ENCODE measurements around the gene DEGS2. TPM values are rescaled to one million over a fixed set of nuclear protein-coding genes. Genes with fewer than 3 reads are reported as not detected.

The DEGS2 gene
- total RNA-seq, 1 donor from 2014 or later: 0.34 TPM

- H3K27me3 Mint-ChIP-seq (ENCODE audit: unreplicated experiment): peaks cover 13% of the 10 kb centered on the region
- H3K36me3 Mint-ChIP-seq (ENCODE audit: unreplicated experiment): no peaks in the 10 kb centered on the region
- H3K9me3 Mint-ChIP-seq (ENCODE audit: unreplicated experiment): peaks cover 7% of the 10 kb centered on the region
- H3K27ac Mint-ChIP-seq (ENCODE audit: unreplicated experiment): peak overlapping the region; percentile 33
- no peak overlapping the region for H3K4me3 Mint-ChIP-seq (ENCODE audit: unreplicated experiment)
- no peaks in the 10 kb centered on the region for H3K4me1 Mint-ChIP-seq (ENCODE audit: low read depth, unreplicated experiment)
- TF ChIP-seq, protein P1, sequence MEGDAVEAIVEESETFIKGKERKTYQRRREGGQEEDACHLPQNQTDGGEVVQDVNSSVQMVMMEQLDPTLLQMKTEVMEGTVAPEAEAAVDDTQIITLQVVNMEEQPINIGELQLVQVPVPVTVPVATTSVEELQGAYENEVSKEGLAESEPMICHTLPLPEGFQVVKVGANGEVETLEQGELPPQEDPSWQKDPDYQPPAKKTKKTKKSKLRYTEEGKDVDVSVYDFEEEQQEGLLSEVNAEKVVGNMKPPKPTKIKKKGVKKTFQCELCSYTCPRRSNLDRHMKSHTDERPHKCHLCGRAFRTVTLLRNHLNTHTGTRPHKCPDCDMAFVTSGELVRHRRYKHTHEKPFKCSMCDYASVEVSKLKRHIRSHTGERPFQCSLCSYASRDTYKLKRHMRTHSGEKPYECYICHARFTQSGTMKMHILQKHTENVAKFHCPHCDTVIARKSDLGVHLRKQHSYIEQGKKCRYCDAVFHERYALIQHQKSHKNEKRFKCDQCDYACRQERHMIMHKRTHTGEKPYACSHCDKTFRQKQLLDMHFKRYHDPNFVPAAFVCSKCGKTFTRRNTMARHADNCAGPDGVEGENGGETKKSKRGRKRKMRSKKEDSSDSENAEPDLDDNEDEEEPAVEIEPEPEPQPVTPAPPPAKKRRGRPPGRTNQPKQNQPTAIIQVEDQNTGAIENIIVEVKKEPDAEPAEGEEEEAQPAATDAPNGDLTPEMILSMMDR (IDR thresholded peaks at IDR 0.05; ENCODE audit: partially characterized antibody, unreplicated experiment): no peak
- no peak for DNase-seq
These were observed 12.2 kb downstream of the DEGS2 start for GRCh38 chr14:100147181-100147631.

- H3K4me3 Mint-ChIP-seq (ENCODE audit: unreplicated experiment): no peak overlapping the region
These were observed 12.8 kb downstream of the DEGS2 start for GRCh38 chr14:100146531-100147091.

DNA sequence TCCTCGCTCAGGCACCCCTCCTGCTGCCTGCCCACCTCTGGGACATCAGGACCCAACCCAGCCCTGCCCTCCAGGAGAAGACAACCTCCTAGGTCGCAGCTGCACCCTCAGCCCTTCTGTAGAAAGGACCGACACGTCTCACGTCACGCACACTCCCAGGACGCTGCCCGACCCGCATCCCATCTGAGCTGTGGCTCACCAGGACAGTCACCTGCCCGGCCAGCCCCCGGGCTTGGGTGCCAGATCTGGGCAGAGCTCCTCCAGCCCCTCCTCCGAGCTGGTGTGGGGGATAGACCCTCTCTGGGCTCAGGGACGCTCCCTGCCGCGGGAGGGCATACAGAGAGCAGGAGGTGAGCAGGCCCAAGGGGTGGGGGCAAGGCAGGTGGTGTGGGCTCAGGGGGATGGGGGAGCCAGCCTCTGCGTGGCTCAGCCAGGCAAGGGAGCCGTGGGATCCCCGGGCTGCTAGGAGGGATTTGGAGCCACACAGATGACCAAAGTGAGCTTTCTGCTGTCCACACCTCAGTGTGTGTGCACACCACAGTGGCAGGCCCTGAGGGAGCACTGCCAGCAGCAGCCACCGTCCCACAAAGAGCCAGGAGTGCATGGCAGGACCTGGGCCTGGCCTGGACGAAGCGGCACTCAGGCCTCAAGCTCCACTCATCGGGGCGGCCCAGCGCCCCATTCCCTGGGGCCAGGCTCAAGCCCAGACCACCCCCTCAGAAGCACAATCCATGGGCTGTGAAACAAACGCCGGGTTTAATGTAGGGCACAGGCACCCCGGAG, 13.6 kb downstream of the DEGS2 start:
- Mint-ChIP-seq H3K36me3 (ENCODE audit: unreplicated experiment) (no peaks in the 10 kb centered on the region), H3K4me3 (ENCODE audit: unreplicated experiment) (no peak overlapping the region), H3K9me3 (ENCODE audit: unreplicated experiment) (peaks cover 5% of the 10 kb centered on the region), H3K4me1 (ENCODE audit: low read depth, unreplicated experiment) (no peaks in the 10 kb centered on the region), H3K27ac (ENCODE audit: unreplicated experiment) (no peak overlapping the region), H3K27me3 (ENCODE audit: unreplicated experiment) (peaks cover 8% of the 10 kb centered on the region)
- DNase-seq: no peak
- TF ChIP-seq, protein P1 (IDR thresholded peaks at IDR 0.05; ENCODE audit: partially characterized antibody, unreplicated experiment): no peak

More at GRCh38 chr14:100146531-100147091, 12.8 kb downstream of the DEGS2 start:
- no peak overlapping the region for H3K27ac Mint-ChIP-seq (ENCODE audit: unreplicated experiment)
- no peaks in the 10 kb centered on the region for H3K4me1 Mint-ChIP-seq (ENCODE audit: low read depth, unreplicated experiment)
- TF ChIP-seq, protein P1 (IDR thresholded peaks at IDR 0.05; ENCODE audit: partially characterized antibody, unreplicated experiment): no peak
- peaks cover 7% of the 10 kb centered on the region for H3K9me3 Mint-ChIP-seq (ENCODE audit: unreplicated experiment)
- DNase-seq: no peak
- H3K27me3 Mint-ChIP-seq (ENCODE audit: unreplicated experiment): peaks cover 10% of the 10 kb centered on the region
- no peaks in the 10 kb centered on the region for H3K36me3 Mint-ChIP-seq (ENCODE audit: unreplicated experiment)

- Mint-ChIP-seq H3K27me3 (ENCODE audit: unreplicated experiment) (peaks cover 8% of the 10 kb centered on the region), H3K4me1 (ENCODE audit: low read depth, unreplicated experiment) (peaks cover 4% of the 10 kb centered on the region), H3K27ac (ENCODE audit: unreplicated experiment) (no peak overlapping the region), H3K4me3 (ENCODE audit: unreplicated experiment) (no peak overlapping the region), H3K9me3 (ENCODE audit: unreplicated experiment) (peaks cover 8% of the 10 kb centered on the region), H3K36me3 (ENCODE audit: unreplicated experiment) (no peaks in the 10 kb centered on the region)
- DNase-seq: no peak
- TF ChIP-seq, protein P1 (IDR thresholded peaks at IDR 0.05; ENCODE audit: partially characterized antibody, unreplicated experiment): no peak
These were observed 14.3 kb downstream of the DEGS2 start for GRCh38 chr14:100144996-100145646.
